Dermis lymphatic vessel endothelial cell (primary cell): Measurements from ENCODE around the gene C10orf53. TPM values are rescaled to one million over a fixed set of nuclear protein-coding genes. Genes with fewer than 3 reads are reported as not detected.

ENCODE experiments used
- total RNA-seq: library from RNA; depleted of rRNA; stranded (reverse); fragments of >200 nt; gene quantifications from 2 replicates; pipeline ENCODE4 v1.2.1, GENCODE V29; 2014

The C10orf53 gene, protein sequence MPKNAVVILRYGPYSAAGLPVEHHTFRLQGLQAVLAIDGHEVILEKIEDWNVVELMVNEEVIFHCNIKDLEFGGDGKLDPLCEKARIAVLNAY
- not detected in 2 replicates for total RNA-seq

DNA sequence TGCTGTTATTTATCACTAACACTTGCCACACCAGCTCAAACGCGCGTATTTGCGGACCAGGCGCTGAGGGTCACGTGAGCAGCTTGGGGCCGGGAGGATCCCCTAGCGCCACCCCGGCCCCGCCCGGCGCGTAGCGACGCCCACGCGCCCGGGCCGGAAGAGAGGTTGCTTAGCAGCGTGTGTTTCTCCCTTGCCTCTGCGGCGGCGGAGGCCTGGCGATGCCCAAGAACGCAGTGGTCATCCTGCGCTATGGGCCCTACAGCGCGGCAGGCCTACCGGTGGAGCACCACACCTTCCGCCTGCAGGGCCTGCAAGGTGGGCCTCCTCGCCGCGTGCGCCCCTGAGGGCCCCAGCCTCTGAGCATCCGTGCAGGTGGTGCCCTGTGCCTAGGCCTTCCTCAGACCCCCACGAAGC is at the start of gene C10orf53:
C10orf53 (plus strand) TSS at position 172 of the 414 bp plus-strand sequence; CDS start at position 219, 47 bp downstream.

Other genes starting within 250 kb of the C10orf53 start
- gene ERCC6, start 140.5 kb upstream of the C10orf53 start, total RNA-seq: 12.7 and 20.8 TPM in 2 replicates
- not detected in 2 replicates for gene SLC18A3, start 69.3 kb upstream of the C10orf53 start, total RNA-seq
- gene CHAT, start 65.6 kb upstream of the C10orf53 start, total RNA-seq: not detected in 2 replicates
- gene OGDHL, start 82.7 kb downstream of the C10orf53 start, total RNA-seq: 0.22 and 0.34 TPM in 2 replicates